Neural crest cell (in vitro differentiated cells): ENCODE results near the gene CACNA1E. TPM values are rescaled to one million over a fixed set of nuclear protein-coding genes. Genes with fewer than 3 reads are reported as not detected.
A peak's percentile ranks its signal among the peaks of the same experiment; 100 is the strongest.

Experiments
- DNase-seq: peaks from one replicate; pipeline ENCODE4 v3.0.0; 2021; ENCODE audit warnings: low read depth, mixed read lengths, low spot score
- H3K27ac Mint-ChIP-seq: one replicate; pipeline ENCODE4 v1.8.0; 2021; ENCODE audit warnings: mild to moderate bottlenecking, mixed read lengths; ENCODE audit not compliant: unreplicated experiment
- H3K27me3 Mint-ChIP-seq: 2 replicates; pipeline ENCODE4 v1.8.0; 2021; ENCODE audit warnings: low read depth, mild to moderate bottlenecking, mixed read lengths
- H3K36me3 Mint-ChIP-seq: 2 replicates; pipeline ENCODE4 v1.8.0; 2021; ENCODE audit warnings: low read depth, mild to moderate bottlenecking, mixed read lengths
- H3K4me1 Mint-ChIP-seq: 2 replicates; pipeline ENCODE4 v1.8.0; 2021; ENCODE audit warnings: mixed read lengths
- H3K4me3 Mint-ChIP-seq: one replicate; pipeline ENCODE4 v1.8.0; 2021; ENCODE audit warnings: mild to moderate bottlenecking, mixed read lengths
- H3K9me3 Mint-ChIP-seq: 2 replicates; pipeline ENCODE4 v1.8.0; 2021; ENCODE audit warnings: mixed read lengths
- total RNA-seq: library from RNA; stranded (reverse); gene quantifications from 2 replicates; pipeline ENCODE4 v1.2.1, GENCODE V29; 2021
- TF ChIP-seq, protein P1 (sequence below): fragments of 200-600 bp; sonication (generic); conservative IDR thresholded peaks from 2 replicates; pipeline ENCODE4 v1.5.0; 2021; ENCODE audit warnings: antibody characterized with exemption, mild to moderate bottlenecking

CACNA1E gene
- total RNA-seq, 1 donor from 2014 or later = 1.3 TPM

DNA sequence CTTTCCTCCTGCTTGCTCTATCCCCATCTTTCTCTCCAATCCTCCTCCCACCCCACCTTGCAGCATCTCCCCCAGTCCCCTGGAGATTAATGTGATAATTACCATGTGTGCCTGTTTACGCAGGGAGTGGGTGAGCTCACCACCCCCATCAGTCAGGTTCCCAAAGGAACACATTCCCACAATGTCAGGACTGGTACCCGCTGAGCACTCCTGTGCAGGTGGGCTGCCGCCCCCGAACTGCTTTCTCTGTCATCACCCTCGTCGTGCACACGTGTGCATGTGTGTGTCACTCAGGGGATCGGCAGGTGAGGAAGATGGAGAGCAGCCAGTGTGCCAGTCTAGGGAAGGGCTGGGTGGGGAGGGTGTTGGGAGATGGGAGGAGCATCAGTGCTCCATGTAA is 163.4 kb downstream of the CACNA1E start:
- Mint-ChIP-seq H3K9me3 (no peaks in the 10 kb centered on the region), H3K27me3 (peaks cover 15% of the 10 kb centered on the region), H3K4me1 (no peaks in the 10 kb centered on the region), H3K27ac (no peak overlapping the region), H3K36me3 (no peaks in the 10 kb centered on the region), H3K4me3 (no peak overlapping the region)
- TF ChIP-seq, protein P1, sequence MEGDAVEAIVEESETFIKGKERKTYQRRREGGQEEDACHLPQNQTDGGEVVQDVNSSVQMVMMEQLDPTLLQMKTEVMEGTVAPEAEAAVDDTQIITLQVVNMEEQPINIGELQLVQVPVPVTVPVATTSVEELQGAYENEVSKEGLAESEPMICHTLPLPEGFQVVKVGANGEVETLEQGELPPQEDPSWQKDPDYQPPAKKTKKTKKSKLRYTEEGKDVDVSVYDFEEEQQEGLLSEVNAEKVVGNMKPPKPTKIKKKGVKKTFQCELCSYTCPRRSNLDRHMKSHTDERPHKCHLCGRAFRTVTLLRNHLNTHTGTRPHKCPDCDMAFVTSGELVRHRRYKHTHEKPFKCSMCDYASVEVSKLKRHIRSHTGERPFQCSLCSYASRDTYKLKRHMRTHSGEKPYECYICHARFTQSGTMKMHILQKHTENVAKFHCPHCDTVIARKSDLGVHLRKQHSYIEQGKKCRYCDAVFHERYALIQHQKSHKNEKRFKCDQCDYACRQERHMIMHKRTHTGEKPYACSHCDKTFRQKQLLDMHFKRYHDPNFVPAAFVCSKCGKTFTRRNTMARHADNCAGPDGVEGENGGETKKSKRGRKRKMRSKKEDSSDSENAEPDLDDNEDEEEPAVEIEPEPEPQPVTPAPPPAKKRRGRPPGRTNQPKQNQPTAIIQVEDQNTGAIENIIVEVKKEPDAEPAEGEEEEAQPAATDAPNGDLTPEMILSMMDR = no peak
- no peak for DNase-seq

GRCh38 chr1:181647314-181648035 is 164.2 kb downstream of the CACNA1E start:
- no peaks in the 10 kb centered on the region for H3K9me3 Mint-ChIP-seq
- no peaks in the 10 kb centered on the region for H3K4me1 Mint-ChIP-seq
- no peak overlapping the region for H3K4me3 Mint-ChIP-seq
- H3K27ac Mint-ChIP-seq = peak overlapping the region; percentile 28
- TF ChIP-seq, protein P1 = no peak
- H3K27me3 Mint-ChIP-seq = peaks cover 15% of the 10 kb centered on the region
- no peak for DNase-seq
- H3K36me3 Mint-ChIP-seq = peaks cover 2% of the 10 kb centered on the region

DNA sequence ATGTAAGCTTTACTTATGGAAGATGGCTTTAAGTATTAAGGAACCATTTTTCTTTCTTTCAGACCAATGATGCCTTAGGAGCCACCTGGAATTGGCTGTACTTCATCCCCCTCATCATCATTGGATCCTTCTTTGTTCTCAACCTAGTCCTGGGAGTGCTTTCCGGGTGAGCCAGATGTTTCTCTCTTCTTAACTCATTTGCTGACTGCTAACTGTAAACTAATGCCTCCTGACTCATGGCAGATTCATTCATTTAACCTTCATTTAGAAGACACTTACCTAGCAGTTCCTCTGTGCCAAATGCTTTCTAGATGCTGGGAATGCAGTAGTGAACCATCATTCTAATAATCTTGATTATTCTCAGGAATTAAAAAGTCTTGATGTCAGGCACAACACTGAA is 168.0 kb downstream of the CACNA1E start:
- Mint-ChIP-seq H3K4me3 (no peak overlapping the region), H3K36me3 (peaks cover 2% of the 10 kb centered on the region), H3K27ac (no peak overlapping the region), H3K4me1 (no peaks in the 10 kb centered on the region), H3K9me3 (peaks cover 4% of the 10 kb centered on the region), H3K27me3 (peaks cover 8% of the 10 kb centered on the region)
- TF ChIP-seq, protein P1 = no peak
- no peak for DNase-seq

DNA sequence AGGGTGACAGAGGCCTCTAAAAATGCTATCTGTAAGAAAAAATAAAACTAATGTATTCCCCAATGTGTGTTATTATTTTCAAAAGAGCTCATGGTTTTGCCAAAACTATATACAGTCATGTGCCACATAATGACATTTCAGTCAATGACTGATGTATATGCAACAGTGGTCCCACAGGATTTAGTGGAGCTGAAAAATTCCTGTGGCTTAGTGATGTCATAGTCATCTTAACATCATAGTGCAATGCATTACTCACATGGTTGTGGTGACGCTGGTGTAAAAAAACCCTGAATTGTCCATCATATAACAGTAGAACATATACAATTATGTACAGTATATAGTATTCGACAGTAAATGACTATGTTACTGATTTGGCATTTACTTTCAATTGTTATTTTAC is 172.4 kb downstream of the CACNA1E start:
- no peak for DNase-seq
- Mint-ChIP-seq H3K4me3 (no peak overlapping the region), H3K36me3 (peaks cover 2% of the 10 kb centered on the region), H3K27ac (no peak overlapping the region), H3K4me1 (peaks cover 9% of the 10 kb centered on the region), H3K27me3 (no peaks in the 10 kb centered on the region), H3K9me3 (peaks cover 4% of the 10 kb centered on the region)
- TF ChIP-seq, protein P1 = no peak

DNA sequence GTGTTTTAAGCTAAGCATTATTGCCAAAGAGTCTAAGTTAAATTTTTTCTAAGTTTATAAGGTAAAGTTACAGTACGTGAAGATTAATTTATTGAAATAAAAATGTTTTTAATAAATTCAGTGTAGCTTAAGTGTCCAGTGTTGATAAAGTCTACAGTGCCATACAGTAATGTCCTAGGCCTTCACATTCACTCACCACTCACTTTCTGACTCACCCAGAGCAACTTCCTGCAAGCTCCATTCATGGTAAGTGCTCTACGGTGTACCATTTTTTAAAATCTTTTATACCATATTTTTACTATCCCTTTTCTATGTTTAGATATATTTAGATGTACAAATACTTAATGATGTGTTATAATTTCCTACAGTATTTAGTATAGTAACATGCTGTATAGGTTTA is 173.2 kb downstream of the CACNA1E start:
- no peak for DNase-seq
- H3K4me3 Mint-ChIP-seq = no peak overlapping the region
- no peak overlapping the region for H3K27ac Mint-ChIP-seq
- H3K27me3 Mint-ChIP-seq = no peaks in the 10 kb centered on the region
- TF ChIP-seq, protein P1 = no peak
- peaks cover 9% of the 10 kb centered on the region for H3K4me1 Mint-ChIP-seq
- peaks cover 2% of the 10 kb centered on the region for H3K36me3 Mint-ChIP-seq
- peaks cover 8% of the 10 kb centered on the region for H3K9me3 Mint-ChIP-seq
